22Rv1 (cell line): Measurements from ENCODE around the gene FRMD8.

Experiments used
- H3K27ac ChIP-seq: fragments of 450-650 bp; 2 replicates; pipeline ENCODE4 v1.5.1; 2017
- ZFX ChIP-seq: fragments of 450-650 bp; IDR thresholded peaks from 2 replicates; pipeline ENCODE4 v1.6.1; 2017; ENCODE audit warnings: antibody characterized with exemption, borderline replicate concordance
- TF ChIP-seq, protein P1 (sequence below): fragments of 450-650 bp; IDR thresholded peaks from 2 replicates; pipeline ENCODE4 v1.5.1; 2017; ENCODE audit warnings: mild to moderate bottlenecking

Gene FRMD8

DNA sequence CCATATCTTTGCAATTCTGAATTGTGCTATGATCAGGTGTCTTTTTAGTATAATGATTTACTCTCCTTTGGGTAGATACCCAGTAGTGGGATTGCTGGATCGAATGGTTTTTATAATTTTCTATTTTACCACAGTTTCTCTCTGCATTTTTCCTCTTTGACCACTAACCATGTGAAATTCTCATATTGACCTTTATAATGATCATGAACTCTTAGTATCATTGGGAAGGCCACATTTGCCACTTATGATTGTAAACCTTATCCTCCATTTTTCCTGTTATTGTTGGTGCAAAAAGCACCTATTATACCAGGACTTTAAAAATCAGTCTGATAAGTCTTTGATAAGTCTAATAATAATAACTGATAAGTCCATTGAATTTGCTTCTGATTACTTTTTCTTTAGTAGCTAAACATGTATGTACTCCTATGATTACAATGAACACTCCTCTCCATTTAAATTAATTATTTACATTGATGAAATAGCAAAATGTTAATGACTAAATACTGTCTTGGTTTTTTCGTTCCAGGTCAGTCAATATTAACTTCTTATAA is 45.7 kb downstream of the FRMD8 start:
- TF ChIP-seq, protein P1, sequence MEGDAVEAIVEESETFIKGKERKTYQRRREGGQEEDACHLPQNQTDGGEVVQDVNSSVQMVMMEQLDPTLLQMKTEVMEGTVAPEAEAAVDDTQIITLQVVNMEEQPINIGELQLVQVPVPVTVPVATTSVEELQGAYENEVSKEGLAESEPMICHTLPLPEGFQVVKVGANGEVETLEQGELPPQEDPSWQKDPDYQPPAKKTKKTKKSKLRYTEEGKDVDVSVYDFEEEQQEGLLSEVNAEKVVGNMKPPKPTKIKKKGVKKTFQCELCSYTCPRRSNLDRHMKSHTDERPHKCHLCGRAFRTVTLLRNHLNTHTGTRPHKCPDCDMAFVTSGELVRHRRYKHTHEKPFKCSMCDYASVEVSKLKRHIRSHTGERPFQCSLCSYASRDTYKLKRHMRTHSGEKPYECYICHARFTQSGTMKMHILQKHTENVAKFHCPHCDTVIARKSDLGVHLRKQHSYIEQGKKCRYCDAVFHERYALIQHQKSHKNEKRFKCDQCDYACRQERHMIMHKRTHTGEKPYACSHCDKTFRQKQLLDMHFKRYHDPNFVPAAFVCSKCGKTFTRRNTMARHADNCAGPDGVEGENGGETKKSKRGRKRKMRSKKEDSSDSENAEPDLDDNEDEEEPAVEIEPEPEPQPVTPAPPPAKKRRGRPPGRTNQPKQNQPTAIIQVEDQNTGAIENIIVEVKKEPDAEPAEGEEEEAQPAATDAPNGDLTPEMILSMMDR: no peak
- TF ChIP-seq ZFX: no peak
- no peak overlapping the region for H3K27ac ChIP-seq

DNA sequence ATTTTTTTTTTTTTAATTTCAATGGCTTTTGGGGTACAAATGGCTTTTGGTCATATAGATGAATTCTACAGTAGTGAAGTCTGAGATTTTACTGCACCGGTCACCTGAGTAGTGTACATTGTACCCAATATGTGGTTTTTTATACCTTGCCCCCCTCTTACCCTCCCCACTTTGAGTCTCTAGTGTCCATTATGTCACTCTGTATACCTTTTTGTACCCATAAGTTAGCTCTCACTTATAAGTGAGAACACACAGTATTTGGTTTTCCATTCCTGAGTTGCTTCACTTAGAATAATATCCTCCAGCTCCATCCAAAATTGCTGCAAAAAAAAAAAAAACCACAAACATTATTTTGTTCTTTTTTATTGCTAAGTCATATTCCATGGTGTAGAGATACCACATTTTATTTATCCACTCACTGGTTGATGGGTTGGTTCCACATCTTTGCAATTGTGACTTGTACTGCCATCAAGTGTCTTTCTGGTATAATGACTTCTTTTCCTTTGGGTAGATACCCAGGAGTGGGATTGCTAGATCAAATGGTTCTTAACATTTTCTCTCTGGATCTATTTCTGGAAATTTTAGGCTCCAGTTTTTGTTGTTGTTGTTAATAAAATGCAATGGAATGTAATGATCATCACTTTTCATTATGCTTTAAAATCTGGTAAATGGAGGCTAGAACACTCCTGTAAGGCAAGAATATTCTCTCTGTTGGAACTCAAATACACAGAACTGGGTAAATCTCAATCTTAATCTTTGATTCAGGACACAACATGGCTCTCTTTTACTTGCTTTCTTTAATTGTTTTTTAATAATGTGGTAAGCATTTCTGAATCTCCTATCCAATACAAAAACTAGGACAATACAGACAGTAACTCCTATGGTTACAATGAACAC is 46.5 kb downstream of the FRMD8 start:
- TF ChIP-seq, protein P1: peak; percentile 44
- TF ChIP-seq ZFX: no peak
- H3K27ac ChIP-seq: no peak overlapping the region

DNA sequence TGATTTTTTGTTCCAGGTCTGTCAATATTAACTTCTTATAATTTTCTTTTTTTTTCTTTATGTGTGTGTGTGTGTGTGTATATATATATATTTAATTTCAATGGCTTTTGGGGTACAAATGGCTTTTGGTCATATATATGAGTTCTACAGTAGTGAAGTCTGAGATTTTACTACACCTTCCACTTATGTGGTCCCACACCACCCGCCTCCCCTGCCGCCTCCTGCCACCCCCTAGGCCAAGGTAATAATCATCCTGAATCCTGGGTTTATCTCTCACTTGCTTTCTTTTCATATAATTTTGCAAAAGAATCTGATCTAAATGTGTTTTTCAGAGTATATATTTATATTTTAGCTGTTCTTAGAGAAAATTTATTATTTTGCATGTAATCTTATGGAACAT is 47.2 kb downstream of the FRMD8 start:
- H3K27ac ChIP-seq: no peak overlapping the region
- TF ChIP-seq, protein P1: no peak
- no peak for TF ChIP-seq ZFX

DNA sequence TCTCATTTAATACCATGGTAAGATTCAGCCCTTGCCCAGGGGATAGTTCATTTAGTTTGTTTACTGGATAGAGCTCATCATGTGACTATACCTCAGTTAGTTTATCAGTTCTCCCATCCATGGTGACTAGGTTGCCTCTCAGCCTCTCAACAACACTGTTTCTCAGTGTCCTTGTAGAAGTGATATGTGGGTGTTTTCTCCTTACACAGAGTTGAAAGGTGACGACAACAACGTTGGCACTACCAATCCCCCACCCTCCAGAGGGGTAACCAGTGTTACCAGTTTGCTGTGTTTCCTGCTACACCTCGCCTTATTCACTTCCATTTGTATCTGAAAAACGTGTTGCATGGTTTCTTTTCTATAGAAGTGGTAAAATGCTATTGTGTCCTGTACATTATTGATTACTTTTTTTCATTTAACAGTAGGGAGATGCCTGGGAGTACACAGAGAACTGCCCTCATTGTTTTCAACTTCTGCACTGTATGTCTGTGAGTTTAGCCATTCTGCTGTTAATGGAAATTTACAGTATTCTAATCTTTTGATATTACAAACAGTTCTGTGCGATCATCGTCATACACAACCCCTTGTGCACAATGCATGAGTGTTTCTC is 47.7 kb downstream of the FRMD8 start:
- TF ChIP-seq ZFX: no peak
- TF ChIP-seq, protein P1: no peak

DNA sequence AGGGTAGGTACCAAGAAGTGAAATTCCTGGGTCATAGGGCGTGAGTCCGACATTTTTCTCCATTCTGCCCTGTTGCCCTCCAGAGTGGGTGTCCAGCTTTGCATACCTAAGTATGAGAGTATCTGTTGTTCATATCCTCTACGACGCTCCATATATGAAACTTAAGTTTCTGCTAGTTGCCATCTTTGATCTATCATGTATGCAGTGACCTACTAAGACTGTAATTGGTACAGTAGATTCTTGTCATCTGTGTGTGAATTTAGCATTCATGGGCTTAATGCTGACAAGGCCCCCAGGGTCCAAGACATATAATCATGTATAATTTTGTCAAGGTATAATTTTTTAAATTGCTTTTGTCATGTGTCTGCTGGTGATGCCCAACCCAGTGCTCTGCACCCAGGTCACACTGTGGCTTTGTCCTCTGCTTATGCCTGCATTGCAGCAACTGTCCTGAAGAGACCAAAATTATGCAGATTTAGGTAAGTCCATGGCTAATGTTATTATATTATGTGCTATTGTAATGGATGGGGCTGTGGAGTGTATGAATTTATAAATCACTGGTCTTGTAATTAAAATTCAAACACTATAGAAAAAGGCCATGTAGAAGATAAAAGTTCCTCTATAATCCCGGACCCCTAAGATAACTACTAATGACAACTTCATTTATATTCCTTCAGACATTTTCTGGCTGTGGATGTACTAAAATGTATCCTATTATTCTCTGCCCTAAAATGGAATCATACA is 48.4 kb downstream of the FRMD8 start:
- no peak overlapping the region for H3K27ac ChIP-seq
- TF ChIP-seq, protein P1: no peak
- TF ChIP-seq ZFX: no peak

More for the DNA sequence above, 47.7 kb downstream of the FRMD8 start:
- no peak overlapping the region for H3K27ac ChIP-seq

DNA sequence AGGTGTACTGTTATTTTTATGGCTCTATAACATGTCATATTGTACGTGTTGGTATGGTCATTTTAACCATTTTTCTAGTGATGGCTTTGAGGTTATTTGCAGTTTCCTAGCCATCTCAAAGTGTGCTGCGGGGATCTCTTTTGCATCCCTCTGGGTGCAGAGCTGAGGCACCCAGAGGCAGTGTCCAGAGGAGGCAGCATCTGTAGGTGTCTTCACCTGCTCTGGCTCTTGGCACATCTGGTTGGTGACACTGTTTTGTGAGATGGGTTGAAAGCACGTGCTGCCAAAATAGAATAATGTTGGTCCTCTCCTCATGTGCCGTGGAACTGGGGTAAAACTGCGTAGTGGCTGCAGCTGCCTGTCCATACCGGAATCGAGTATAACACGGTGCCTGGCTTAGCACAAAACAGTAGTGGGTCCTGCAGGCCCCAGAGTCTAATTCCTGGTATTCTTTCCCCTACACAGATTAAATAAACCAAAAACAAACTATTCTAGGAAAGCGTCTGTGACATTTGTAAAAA is 49.0 kb downstream of the FRMD8 start:
- TF ChIP-seq ZFX: no peak
- TF ChIP-seq, protein P1: no peak
- H3K27ac ChIP-seq: no peak overlapping the region
